GM12872 (cell line): ENCODE measurements around the gene FBXL13.

Experiments used
- TF ChIP-seq, protein P1 (sequence below): IDR thresholded peaks from 3 replicates; pipeline ENCODE4 v1.5.1; 2011; ENCODE audit warnings: low read depth, mild to moderate bottlenecking, low read length, moderate library complexity; ENCODE audit not compliant: insufficient read depth

Gene FBXL13

DNA sequence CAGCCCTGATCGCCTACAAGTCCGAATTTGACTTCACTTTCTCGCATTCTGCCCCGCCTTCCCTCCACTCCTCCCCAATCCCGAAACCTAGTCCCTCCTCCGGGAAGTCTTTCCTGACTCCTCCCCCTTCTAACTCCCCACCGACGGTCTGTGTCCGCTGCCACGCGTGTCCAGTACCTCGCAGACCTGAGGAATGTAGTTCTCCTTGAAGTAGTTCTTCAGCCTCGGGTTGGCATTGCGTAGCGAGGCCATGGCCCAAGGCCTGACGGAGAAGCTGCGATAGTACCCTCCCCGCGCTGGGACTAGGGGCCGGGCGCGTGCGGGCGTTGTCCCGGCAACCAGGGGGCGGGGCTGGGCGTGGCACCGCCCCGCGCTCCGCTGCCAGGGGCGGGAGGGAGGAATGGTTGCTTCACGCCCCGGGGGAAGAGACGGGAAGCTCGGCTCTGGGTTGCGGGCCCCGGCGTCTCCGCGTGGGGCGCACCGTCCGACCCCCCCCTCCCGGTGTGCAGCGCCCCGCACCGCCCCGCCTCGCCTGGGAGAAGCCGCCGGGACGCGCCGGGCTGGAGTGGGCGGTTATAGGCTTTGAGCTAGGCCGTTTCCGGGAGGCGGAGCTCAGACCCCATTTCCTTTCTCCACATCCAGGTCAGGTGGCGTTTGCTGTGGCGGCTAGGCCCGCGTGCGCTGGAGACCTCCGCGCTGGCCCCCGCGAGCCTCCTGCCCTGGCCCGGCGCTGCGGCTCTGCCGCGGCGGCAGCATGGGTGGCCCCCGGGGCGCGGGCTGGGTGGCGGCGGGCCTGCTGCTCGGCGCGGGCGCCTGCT is at the start of gene FBXL13, which contains the start of gene ARMC10:
Gene FBXL13 (minus strand): TSS at position 278 of the 818 bp plus-strand sequence.
Gene ARMC10 (plus strand): TSS at position 622 of the 818 bp plus-strand sequence. CDS start 133 bp downstream, at position 755.
- TF ChIP-seq, protein P1, sequence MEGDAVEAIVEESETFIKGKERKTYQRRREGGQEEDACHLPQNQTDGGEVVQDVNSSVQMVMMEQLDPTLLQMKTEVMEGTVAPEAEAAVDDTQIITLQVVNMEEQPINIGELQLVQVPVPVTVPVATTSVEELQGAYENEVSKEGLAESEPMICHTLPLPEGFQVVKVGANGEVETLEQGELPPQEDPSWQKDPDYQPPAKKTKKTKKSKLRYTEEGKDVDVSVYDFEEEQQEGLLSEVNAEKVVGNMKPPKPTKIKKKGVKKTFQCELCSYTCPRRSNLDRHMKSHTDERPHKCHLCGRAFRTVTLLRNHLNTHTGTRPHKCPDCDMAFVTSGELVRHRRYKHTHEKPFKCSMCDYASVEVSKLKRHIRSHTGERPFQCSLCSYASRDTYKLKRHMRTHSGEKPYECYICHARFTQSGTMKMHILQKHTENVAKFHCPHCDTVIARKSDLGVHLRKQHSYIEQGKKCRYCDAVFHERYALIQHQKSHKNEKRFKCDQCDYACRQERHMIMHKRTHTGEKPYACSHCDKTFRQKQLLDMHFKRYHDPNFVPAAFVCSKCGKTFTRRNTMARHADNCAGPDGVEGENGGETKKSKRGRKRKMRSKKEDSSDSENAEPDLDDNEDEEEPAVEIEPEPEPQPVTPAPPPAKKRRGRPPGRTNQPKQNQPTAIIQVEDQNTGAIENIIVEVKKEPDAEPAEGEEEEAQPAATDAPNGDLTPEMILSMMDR: no peak

DNA sequence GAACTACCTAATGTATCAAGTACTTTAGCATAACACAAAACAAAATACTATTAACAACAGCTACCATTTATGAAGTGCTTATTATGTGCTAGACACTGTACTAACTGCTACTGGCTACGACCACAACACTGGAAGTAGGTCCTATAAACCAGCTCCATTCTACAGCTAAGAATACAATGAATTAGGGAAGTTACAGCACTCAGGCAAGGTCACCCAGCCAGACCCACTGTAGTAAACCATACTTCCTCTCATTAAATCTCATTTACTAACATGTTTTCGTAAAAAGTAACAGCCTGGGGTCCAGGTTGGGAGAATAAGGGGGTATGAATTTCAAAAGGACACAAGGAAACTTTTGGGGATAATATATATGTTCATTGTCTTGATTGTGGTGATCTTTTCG is 48.9 kb upstream of the FBXL13 start:
- TF ChIP-seq, protein P1: no peak

DNA sequence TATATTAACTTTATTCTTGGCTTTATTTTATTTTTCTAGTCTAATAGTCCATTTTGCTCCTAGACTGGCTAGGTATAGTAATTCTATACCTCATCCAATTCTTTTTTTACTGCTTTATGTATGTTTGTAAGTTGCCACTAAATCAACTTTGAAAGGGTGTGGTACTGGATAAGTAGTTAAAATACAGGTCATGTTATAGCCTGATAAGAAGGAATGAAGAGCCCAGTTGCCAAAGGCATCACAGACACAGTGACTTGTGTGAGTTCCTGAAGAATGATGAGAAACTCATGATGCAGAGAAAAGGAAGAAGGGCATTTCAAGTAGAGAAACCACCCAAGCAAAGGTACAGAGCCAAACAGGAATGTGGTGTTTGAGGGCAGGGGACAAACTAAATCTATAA is 47.0 kb upstream of the FBXL13 start:
- TF ChIP-seq, protein P1: no peak

DNA sequence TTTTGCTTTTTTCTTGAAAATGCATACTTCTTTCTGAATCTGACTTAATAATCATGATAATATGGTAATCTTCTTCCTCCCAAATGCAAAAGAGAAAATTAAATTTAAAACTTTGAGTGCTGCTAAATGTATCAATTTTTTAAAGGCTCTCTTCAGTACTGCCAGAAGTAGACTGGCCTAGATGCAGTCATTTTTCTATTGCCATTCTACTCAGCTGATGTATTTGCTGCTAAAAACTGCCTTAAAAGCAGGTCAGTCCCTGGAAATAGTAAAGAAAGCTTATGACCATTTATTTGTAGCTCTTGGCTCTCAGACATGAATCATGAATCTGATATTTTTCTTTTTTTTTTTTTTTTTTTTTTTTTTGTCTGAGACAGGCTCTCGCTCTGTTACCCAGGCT is 45.8 kb upstream of the FBXL13 start:
- TF ChIP-seq, protein P1: no peak

DNA sequence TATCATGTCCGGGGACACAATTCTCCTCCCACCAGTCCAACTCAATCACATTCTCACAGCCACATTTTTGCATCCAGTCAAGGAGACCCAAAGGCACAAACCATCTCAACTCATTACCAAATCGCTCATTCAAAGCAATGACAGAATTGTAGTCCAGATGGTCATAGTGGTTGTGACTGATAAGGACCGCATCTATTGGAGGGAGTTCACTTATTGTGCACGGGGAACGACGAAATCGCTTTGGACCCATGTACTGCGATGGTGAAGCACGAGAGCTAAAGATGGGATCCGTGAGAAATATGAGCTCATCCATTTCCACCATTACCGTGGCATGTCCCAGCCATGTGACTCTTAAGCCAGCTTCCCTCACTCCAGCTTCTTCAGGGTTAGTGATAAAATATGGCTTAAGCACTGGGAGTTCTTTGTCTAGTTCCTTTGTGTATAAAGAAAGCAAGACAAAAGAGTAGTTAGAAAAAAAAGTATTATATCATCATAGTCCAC is 45.2 kb upstream of the FBXL13 start:
- TF ChIP-seq, protein P1: no peak

DNA sequence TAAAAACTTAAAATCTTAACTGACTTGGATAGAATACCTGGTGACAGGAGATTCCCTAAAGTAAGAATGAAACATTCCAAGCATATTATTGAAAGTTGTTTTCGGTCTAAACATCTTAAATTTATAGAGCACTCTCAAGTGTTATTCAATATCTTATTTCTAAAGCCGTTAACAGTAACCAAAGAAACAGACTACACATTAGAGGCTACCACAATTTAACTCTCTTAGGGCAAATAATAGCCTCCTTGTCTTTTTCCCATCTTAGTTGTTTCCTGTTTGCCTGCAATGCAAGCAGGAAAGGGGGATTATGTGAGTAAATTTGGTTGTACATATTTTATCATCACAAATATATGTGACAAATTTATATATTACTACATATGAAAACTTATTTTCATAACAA is 42.9 kb upstream of the FBXL13 start:
- TF ChIP-seq, protein P1: no peak

DNA sequence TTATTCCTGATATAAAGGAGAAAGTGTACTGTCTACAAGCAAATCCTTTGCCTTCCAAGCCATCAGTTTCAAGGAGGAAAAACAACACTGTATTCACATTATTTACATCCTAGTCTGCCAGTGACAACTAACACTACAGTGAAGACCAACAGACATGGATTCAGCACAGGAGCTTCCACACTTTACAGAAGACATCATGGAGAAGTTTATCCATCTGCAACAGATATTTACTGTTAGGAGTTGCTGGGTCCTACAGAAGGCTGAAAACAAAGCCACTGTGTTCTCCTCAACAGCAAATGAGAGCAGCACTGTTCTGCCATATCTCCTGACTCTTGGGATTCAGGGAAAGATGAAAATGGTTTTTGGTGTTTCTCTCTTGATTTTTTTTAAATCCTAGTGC is 42.4 kb upstream of the FBXL13 start:
- TF ChIP-seq, protein P1: no peak
